ENCODE data around the gene NR2C2.

NR2C2 gene

GRCh38 chr3:14949126-14949525, 1.7 kb downstream of the NR2C2 start:
- TF ChIP-seq FOXM1 (IDR thresholded peaks at IDR 0.05; ENCODE audit: borderline replicate concordance, low read depth) (0 out of 2 replicates have a peak, but pooled peaks have one; percentile 12), EP300 (IDR thresholded peaks at IDR 0.05; ENCODE audit: borderline replicate concordance) (no peak)

- TF ChIP-seq TAF1 (IDR thresholded peaks at IDR 0.05; ENCODE audit: low read depth) (no peak), EP300 (IDR thresholded peaks at IDR 0.05; ENCODE audit: borderline replicate concordance) (no peak), YY1 (IDR thresholded peaks at IDR 0.05; ENCODE audit: low read depth) (no peak), TCF12 (IDR thresholded peaks at IDR 0.05; ENCODE audit: low read depth) (no peak), TEAD4 (IDR thresholded peaks at IDR 0.05) (no peak), ZBTB7A (IDR thresholded peaks at IDR 0.05; ENCODE audit: low read depth) (no peak), CEBPB (IDR thresholded peaks at IDR 0.05) (no peak), MAX (IDR thresholded peaks at IDR 0.05) (no peak), FOXM1 (IDR thresholded peaks at IDR 0.05; ENCODE audit: borderline replicate concordance, low read depth) (no peak), NFIC (IDR thresholded peaks at IDR 0.05) (no peak)
- TF ChIP-seq, protein P1, sequence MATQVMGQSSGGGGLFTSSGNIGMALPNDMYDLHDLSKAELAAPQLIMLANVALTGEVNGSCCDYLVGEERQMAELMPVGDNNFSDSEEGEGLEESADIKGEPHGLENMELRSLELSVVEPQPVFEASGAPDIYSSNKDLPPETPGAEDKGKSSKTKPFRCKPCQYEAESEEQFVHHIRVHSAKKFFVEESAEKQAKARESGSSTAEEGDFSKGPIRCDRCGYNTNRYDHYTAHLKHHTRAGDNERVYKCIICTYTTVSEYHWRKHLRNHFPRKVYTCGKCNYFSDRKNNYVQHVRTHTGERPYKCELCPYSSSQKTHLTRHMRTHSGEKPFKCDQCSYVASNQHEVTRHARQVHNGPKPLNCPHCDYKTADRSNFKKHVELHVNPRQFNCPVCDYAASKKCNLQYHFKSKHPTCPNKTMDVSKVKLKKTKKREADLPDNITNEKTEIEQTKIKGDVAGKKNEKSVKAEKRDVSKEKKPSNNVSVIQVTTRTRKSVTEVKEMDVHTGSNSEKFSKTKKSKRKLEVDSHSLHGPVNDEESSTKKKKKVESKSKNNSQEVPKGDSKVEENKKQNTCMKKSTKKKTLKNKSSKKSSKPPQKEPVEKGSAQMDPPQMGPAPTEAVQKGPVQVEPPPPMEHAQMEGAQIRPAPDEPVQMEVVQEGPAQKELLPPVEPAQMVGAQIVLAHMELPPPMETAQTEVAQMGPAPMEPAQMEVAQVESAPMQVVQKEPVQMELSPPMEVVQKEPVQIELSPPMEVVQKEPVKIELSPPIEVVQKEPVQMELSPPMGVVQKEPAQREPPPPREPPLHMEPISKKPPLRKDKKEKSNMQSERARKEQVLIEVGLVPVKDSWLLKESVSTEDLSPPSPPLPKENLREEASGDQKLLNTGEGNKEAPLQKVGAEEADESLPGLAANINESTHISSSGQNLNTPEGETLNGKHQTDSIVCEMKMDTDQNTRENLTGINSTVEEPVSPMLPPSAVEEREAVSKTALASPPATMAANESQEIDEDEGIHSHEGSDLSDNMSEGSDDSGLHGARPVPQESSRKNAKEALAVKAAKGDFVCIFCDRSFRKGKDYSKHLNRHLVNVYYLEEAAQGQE (IDR thresholded peaks at IDR 0.05; ENCODE audit: low read depth), result no peak
- TF ChIP-seq, protein P2, sequence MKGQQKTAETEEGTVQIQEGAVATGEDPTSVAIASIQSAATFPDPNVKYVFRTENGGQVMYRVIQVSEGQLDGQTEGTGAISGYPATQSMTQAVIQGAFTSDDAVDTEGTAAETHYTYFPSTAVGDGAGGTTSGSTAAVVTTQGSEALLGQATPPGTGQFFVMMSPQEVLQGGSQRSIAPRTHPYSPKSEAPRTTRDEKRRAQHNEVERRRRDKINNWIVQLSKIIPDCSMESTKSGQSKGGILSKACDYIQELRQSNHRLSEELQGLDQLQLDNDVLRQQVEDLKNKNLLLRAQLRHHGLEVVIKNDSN (IDR thresholded peaks at IDR 0.05), result no peak
These were observed 2.9 kb downstream of the NR2C2 start for GRCh38 chr3:14950274-14950673.

- TF ChIP-seq YY1 (IDR thresholded peaks at IDR 0.05; ENCODE audit: low read depth) (no peak), TEAD4 (IDR thresholded peaks at IDR 0.05) (no peak), MAX (IDR thresholded peaks at IDR 0.05) (no peak), NFIC (IDR thresholded peaks at IDR 0.05) (no peak), ZBTB7A (IDR thresholded peaks at IDR 0.05; ENCODE audit: low read depth) (no peak), FOXM1 (IDR thresholded peaks at IDR 0.05; ENCODE audit: borderline replicate concordance, low read depth) (no peak), EP300 (IDR thresholded peaks at IDR 0.05; ENCODE audit: borderline replicate concordance) (no peak), TCF12 (IDR thresholded peaks at IDR 0.05; ENCODE audit: low read depth) (no peak), EGR1 (IDR thresholded peaks at IDR 0.05) (no peak), RAD21 (IDR thresholded peaks at IDR 0.05; ENCODE audit: low read depth) (no peak), TAF1 (IDR thresholded peaks at IDR 0.05; ENCODE audit: low read depth) (no peak), CREB1 (IDR thresholded peaks at IDR 0.05; ENCODE audit: low read depth) (no peak), CEBPB (IDR thresholded peaks at IDR 0.05) (no peak)
- TF ChIP-seq, protein P1 (IDR thresholded peaks at IDR 0.05; ENCODE audit: low read depth), result no peak
- TF ChIP-seq, protein P2 (IDR thresholded peaks at IDR 0.05), result no peak
These were observed 9.8 kb downstream of the NR2C2 start for GRCh38 chr3:14957153-14957552.

- TF ChIP-seq CEBPB (IDR thresholded peaks at IDR 0.05), result no peak
- no peak for TF ChIP-seq FOXM1 (IDR thresholded peaks at IDR 0.05; ENCODE audit: borderline replicate concordance, low read depth)
- no peak for TF ChIP-seq EP300 (IDR thresholded peaks at IDR 0.05; ENCODE audit: borderline replicate concordance)
- TF ChIP-seq CREB1 (IDR thresholded peaks at IDR 0.05; ENCODE audit: low read depth), result no peak
- TF ChIP-seq, protein P1 (IDR thresholded peaks at IDR 0.05; ENCODE audit: low read depth), result no peak
- no peak for TF ChIP-seq EGR1 (IDR thresholded peaks at IDR 0.05)
- TF ChIP-seq RAD21 (IDR thresholded peaks at IDR 0.05; ENCODE audit: low read depth), result no peak
- no peak for TF ChIP-seq YY1 (IDR thresholded peaks at IDR 0.05; ENCODE audit: low read depth)
- no peak for TF ChIP-seq TEAD4 (IDR thresholded peaks at IDR 0.05)
- no peak for TF ChIP-seq TAF1 (IDR thresholded peaks at IDR 0.05; ENCODE audit: low read depth)
- no peak for TF ChIP-seq ZBTB7A (IDR thresholded peaks at IDR 0.05; ENCODE audit: low read depth)
- TF ChIP-seq MAX (IDR thresholded peaks at IDR 0.05), result no peak
- TF ChIP-seq, protein P2 (IDR thresholded peaks at IDR 0.05), result no peak
- no peak for TF ChIP-seq NFIC (IDR thresholded peaks at IDR 0.05)
- no peak for TF ChIP-seq TCF12 (IDR thresholded peaks at IDR 0.05; ENCODE audit: low read depth)
These were observed 10.5 kb downstream of the NR2C2 start for GRCh38 chr3:14957925-14958324.
